H1 (cell line): ENCODE data around the gene EEF2. TPM values are rescaled to one million over a fixed set of nuclear protein-coding genes. Genes with fewer than 3 reads are reported as not detected.

Experiments
- CTCF ChIA-PET: fragments of 300-600 bp; sonication (Branson Sonifier 250); formaldehyde crosslinking; loops from one replicate; lab custom pipeline; 2021; ENCODE audit not compliant: partially characterized antibody; lab: Charles Lee
- POLR2A ChIA-PET: fragments of 300-600 bp; sonication (Branson Sonifier 250); formaldehyde crosslinking; loops from one replicate; lab custom pipeline; 2021; ENCODE audit warnings: inconsistent platforms; ENCODE audit not compliant: partially characterized antibody; lab: Charles Lee
- DNase-seq, 2 experiments: peaks; one replicate each; pipeline versions ENCODE4 v3.0.0 to v3.0.0-alpha.2; 2010 to 2022; ENCODE audit warnings: low spot score in 2 of 2, low read depth in 1 of 2, mixed read lengths in 1 of 2
- FAIRE-seq: peaks from 2 replicates; lab custom pipeline; 2011; peaks lifted over from hg19 to GRCh38; lab: Jason Lieb, UNC
- H2AFZ ChIP-seq: 2 replicates; pipeline ENCODE4 v1.8.1; 2012; ENCODE audit warnings: low read length, inconsistent platforms
- H2AK5ac ChIP-seq: 2 replicates; pipeline ENCODE4 v1.6.1; 2013; ENCODE audit warnings: low read depth, low read length
- H2BK120ac ChIP-seq: replicated peaks from 2 replicates; pipeline ENCODE3; 2013; ENCODE audit warnings: low read depth, low read length, inconsistent platforms
- H2BK12ac ChIP-seq: 2 replicates; pipeline ENCODE4 v1.6.1; 2013; ENCODE audit warnings: low read depth, low read length
- H2BK15ac ChIP-seq: 2 replicates; pipeline ENCODE4 v1.6.1; 2013; ENCODE audit warnings: low read length
- H2BK20ac ChIP-seq: 2 replicates; pipeline ENCODE4 v1.6.1; 2013; ENCODE audit warnings: low read length
- H2BK5ac ChIP-seq: 2 replicates; pipeline ENCODE4 v1.6.1; 2013; ENCODE audit warnings: low read depth, low read length
- H3K14ac ChIP-seq: 2 replicates; pipeline ENCODE4 v1.6.1; 2013; ENCODE audit warnings: inconsistent platforms; ENCODE audit not compliant: insufficient read length
- H3K18ac ChIP-seq: 2 replicates; pipeline ENCODE4 v1.6.1; 2013; ENCODE audit warnings: low read length; ENCODE audit errors: extremely low read depth
- H3K23ac ChIP-seq: 2 replicates; pipeline ENCODE4 v1.6.1; 2013; ENCODE audit warnings: inconsistent platforms; ENCODE audit not compliant: insufficient read length
- H3K23me2 ChIP-seq: 2 replicates; pipeline ENCODE4 v1.6.1; 2013; ENCODE audit warnings: low read depth, low read length
- H3K27ac ChIP-seq: 2 replicates; pipeline ENCODE4 v1.6.1; 2011; ENCODE audit warnings: low read depth, low read length, inconsistent platforms
- H3K27me3 ChIP-seq, 4 experiments: replicated peaks in 1 of 4; 1 replicate in 1 of 4; 2 replicates in 3 of 4; pipeline versions ENCODE4 v1.6.1 to v1.8.1; 2011 to 2013; ENCODE audit warnings: low read length in 3 of 4, mild to moderate bottlenecking in 3 of 4, inconsistent platforms in 2 of 4, mixed read lengths in 2 of 4, moderate library complexity in 1 of 4; ENCODE audit not compliant: control insufficient read depth in 3 of 4, insufficient read depth in 3 of 4; ENCODE audit errors: extremely low read depth in 1 of 4
- H3K36me3 ChIP-seq, 4 experiments: 2 replicates each; pipeline versions ENCODE4 v1.6.1 to v1.8.1; 2011 to 2013; ENCODE audit warnings: mild to moderate bottlenecking in 4 of 4, low read length in 3 of 4, moderate library complexity in 2 of 4, control low read depth in 1 of 4, inconsistent platforms in 1 of 4; ENCODE audit not compliant: insufficient read depth in 4 of 4, control insufficient read depth in 2 of 4
- H3K4ac ChIP-seq: replicated peaks from 2 replicates; pipeline ENCODE3; 2013; ENCODE audit warnings: low read length, low read depth, mixed read lengths, inconsistent platforms; ENCODE audit not compliant: insufficient read length
- H3K4me1 ChIP-seq, 4 experiments: replicated peaks in 1 of 4; 1 replicate in 1 of 4; 2 replicates in 3 of 4; pipeline versions ENCODE4 v1.6.1 to v1.8.1; 2011 to 2013; ENCODE audit warnings: low read length in 3 of 4, inconsistent platforms in 2 of 4, mixed read lengths in 1 of 4; ENCODE audit not compliant: insufficient read depth in 4 of 4, control insufficient read depth in 3 of 4
- H3K4me2 ChIP-seq, 2 experiments: 2 replicates each; pipeline versions ENCODE4 v1.6.1 to v1.8.1; 2011 to 2013; ENCODE audit warnings: low read depth in 2 of 2, low read length in 2 of 2, control low read depth in 1 of 2, inconsistent platforms in 1 of 2, mild to moderate bottlenecking in 1 of 2; ENCODE audit not compliant: insufficient read depth in 1 of 2
- H3K4me3 ChIP-seq, 4 experiments: fragments of 200-600, 300-600 bp in 1 of 4; sonication (generic), shearing (Covaris generic), sonication (Bioruptor Twin) in 1 of 4; 2 replicates each; pipeline versions ENCODE4 v1.5.1 to v1.8.1; 2011 to 2016; ENCODE audit warnings: low read length in 4 of 4, low read depth in 3 of 4, control low read depth in 2 of 4, inconsistent platforms in 2 of 4, mild to moderate bottlenecking in 2 of 4, mixed read lengths in 1 of 4, moderate library complexity in 1 of 4; ENCODE audit not compliant: insufficient read depth in 2 of 4; ENCODE audit errors: extremely low read depth in 1 of 4
- H3K56ac ChIP-seq: replicated peaks from 2 replicates; pipeline ENCODE3; 2013; ENCODE audit warnings: low read depth, mild to moderate bottlenecking, mixed read lengths, low read length, inconsistent platforms; ENCODE audit not compliant: insufficient read length
- H3K79me1 ChIP-seq: 2 replicates; pipeline ENCODE4 v1.6.1; 2013; ENCODE audit warnings: low read depth, low read length, control low read depth
- H3K79me2 ChIP-seq, 2 experiments: 2 replicates each; pipeline versions ENCODE4 v1.6.1 to v1.8.1; 2012 to 2013; ENCODE audit warnings: low read length in 2 of 2, mild to moderate bottlenecking in 2 of 2, inconsistent platforms in 1 of 2; ENCODE audit not compliant: insufficient read depth in 2 of 2, control insufficient read depth in 1 of 2
- H3K9ac ChIP-seq, 4 experiments: replicated peaks in 1 of 4; 1 replicate in 1 of 4; 2 replicates in 3 of 4; pipeline versions ENCODE4 v1.6.1 to v1.8.1; 2011 to 2013; ENCODE audit warnings: low read depth in 3 of 4, low read length in 3 of 4, control low read depth in 2 of 4, mild to moderate bottlenecking in 2 of 4, moderate library complexity in 2 of 4, inconsistent platforms in 1 of 4; ENCODE audit errors: extremely low read depth in 1 of 4
- H3K9me3 ChIP-seq, 2 experiments: 2 replicates each; pipeline versions ENCODE4 v1.6.1 to v1.8.1; 2012 to 2013; ENCODE audit warnings: mild to moderate bottlenecking in 2 of 2, moderate library complexity in 2 of 2, control low read depth in 1 of 2, inconsistent platforms in 1 of 2, low read depth in 1 of 2, low read length in 1 of 2, mixed read lengths in 1 of 2; ENCODE audit not compliant: insufficient read depth in 2 of 2
- H4K20me1 ChIP-seq, 2 experiments: replicated peaks in 1 of 2; 2 replicates each; pipeline versions ENCODE3 to v1.8.1; 2011 to 2013; ENCODE audit warnings: inconsistent platforms in 2 of 2, low read length in 2 of 2, mild to moderate bottlenecking in 1 of 2; ENCODE audit not compliant: insufficient read depth in 2 of 2, control insufficient read depth in 1 of 2
- H4K5ac ChIP-seq: 2 replicates; pipeline ENCODE4 v1.6.1; 2013; ENCODE audit warnings: low read length, low read depth, mixed read lengths, inconsistent platforms; ENCODE audit not compliant: insufficient read length
- H4K8ac ChIP-seq: 2 replicates; pipeline ENCODE4 v1.8.0; 2013; ENCODE audit warnings: mild to moderate bottlenecking, moderate library complexity, low read length, inconsistent platforms; ENCODE audit not compliant: insufficient read depth; ENCODE audit errors: extremely low read depth
- H4K91ac ChIP-seq: replicated peaks from 2 replicates; pipeline ENCODE3; 2013; ENCODE audit warnings: low read length, mixed read lengths, inconsistent platforms; ENCODE audit not compliant: insufficient read length
- CBX8 ChIP-seq: fragments of 300-800, 300-1000 bp; sonication (generic); IDR thresholded peaks from 2 replicates; pipeline ENCODE4 v1.7.1; 2016; ENCODE audit warnings: low read depth, low read length, borderline replicate concordance
- CREB1 ChIP-seq: IDR thresholded peaks from 2 replicates; pipeline ENCODE4 v1.6.1; 2012; ENCODE audit warnings: inconsistent platforms
- EP300 ChIP-seq, 2 experiments: IDR thresholded peaks; 1 replicate in 1 of 2; 2 replicates in 1 of 2; pipeline ENCODE4 v1.6.1; 2011 to 2012; ENCODE audit warnings: low read depth in 2 of 2, low read length in 2 of 2, mild to moderate bottlenecking in 2 of 2, borderline replicate concordance in 1 of 2, inconsistent platforms in 1 of 2, moderate library complexity in 1 of 2
- HDAC6 ChIP-seq: IDR thresholded peaks from one replicate; pipeline ENCODE4 v1.7.1; 2012; ENCODE audit warnings: low read depth, mild to moderate bottlenecking, inconsistent platforms, low read length, moderate library complexity
- NANOG ChIP-seq: IDR thresholded peaks from 2 replicates; pipeline ENCODE4 v1.6.1; 2011; ENCODE audit warnings: low read length, low read depth, mild to moderate bottlenecking, inconsistent platforms; ENCODE audit not compliant: insufficient read depth, poor library complexity, severe bottlenecking
- POU5F1 ChIP-seq: IDR thresholded peaks from 2 replicates; pipeline ENCODE4 v1.6.1; 2011; ENCODE audit warnings: low read depth, mild to moderate bottlenecking, low read length, moderate library complexity
- RBBP5 ChIP-seq: IDR thresholded peaks from 2 replicates; pipeline ENCODE4 v1.7.1; 2012; ENCODE audit warnings: low read depth, mild to moderate bottlenecking, inconsistent platforms, low read length, moderate library complexity, borderline replicate concordance
- RNF2 ChIP-seq: fragments of 200-900, 300-1000 bp; sonication (generic); IDR thresholded peaks from 2 replicates; pipeline ENCODE4 v1.7.1; 2016; ENCODE audit warnings: borderline replicate concordance, low read depth, mild to moderate bottlenecking, antibody characterized with exemption, low read length; ENCODE audit not compliant: poor library complexity, severe bottlenecking; ENCODE audit errors: missing control alignments
- SP2 ChIP-seq: IDR thresholded peaks from 2 replicates; pipeline ENCODE4 v1.6.1; 2012; ENCODE audit warnings: mild to moderate bottlenecking, low read length, inconsistent platforms
- SUZ12 ChIP-seq: fragments of 200-600 bp; sonication (generic); IDR thresholded peaks from 2 replicates; pipeline ENCODE4 v1.6.1; 2012; ENCODE audit warnings: mild to moderate bottlenecking, inconsistent platforms, low read length, moderate library complexity, mixed read lengths
- TCF12 ChIP-seq: IDR thresholded peaks from 2 replicates; pipeline ENCODE4 v1.6.1; 2011; ENCODE audit warnings: low read depth, mild to moderate bottlenecking, low read length
- ZNF274 ChIP-seq: IDR thresholded peaks from 2 replicates; pipeline ENCODE4 v1.7.0; 2012; ENCODE audit warnings: low read length, borderline replicate concordance; ENCODE audit errors: extremely low read depth
- WGBS, 2 experiments: shearing (Covaris generic) in 1 of 2; methylation state at CpG; one replicate each; pipeline versions ENCODE4 v1.1.6 to v1.1.7; 2013 to 2015; ENCODE audit warnings: low lambda C conversion rate in 2 of 2, mixed read lengths in 2 of 2, inconsistent platforms in 1 of 2, low coverage in 1 of 2, missing lambda C conversion rate in 1 of 2; ENCODE audit not compliant: insufficient replicate concordance in 2 of 2, insufficient coverage in 1 of 2, insufficient read length in 1 of 2; ENCODE audit errors: extremely low coverage in 1 of 2, missing lambda C conversion rate in 1 of 2; 5-methylcytosine and 5-hydroxymethylcytosine counted together
- polyA plus RNA-seq, 7 experiments: library from polyadenylated mRNA; depleted of rRNA in 3 of 7; stranded (reverse) in 5 of 7; unstranded in 2 of 7; fragments of >200 nt in 5 of 7; fragments of 200-250 nt in 2 of 7; gene quantifications; 1 replicate in 5 of 7; 2 replicates in 1 of 7; 4 replicates in 1 of 7; pipeline versions ENCODE4 v1.2.1 to v1.2.3, GENCODE V29; 2011 to 2013; ENCODE audit warnings: missing spikeins in 2 of 7, mixed read lengths in 2 of 7
- total RNA-seq: library from RNA; stranded (reverse); fragmentation: NEBNext Ultra II Directional; extraction: Animal tissue kit (Norgen Biotek cat#: 25700); gene quantifications from 2 replicates; pipeline ENCODE4 v1.2.1, GENCODE V29; 2021

EEF2 gene
- total and polyA plus RNA-seq, 2 of the 8 experiments (the other 6 are each of a cell fraction or from before 2014, with no cell fraction given) = 1,554 to 3,380 TPM

GRCh38 chr19:4015705-4016402 is 30.6 kb upstream of the EEF2 start:
- no peak overlapping the region for H3K4me3 ChIP-seq
- no peak overlapping the region for H4K91ac ChIP-seq
- WGBS, 2 experiments = 95% methylated on average over 31 of the region's 37 CpGs; no CpG with 5 or more reads in 1 of the 2 experiments
- H2BK120ac ChIP-seq = no peak overlapping the region
- H3K23me2 ChIP-seq = no peaks in the 10 kb centered on the region; the same call in 1 of the 2 replicates
- H3K9me3 ChIP-seq = no peaks in the 10 kb centered on the region
- H3K79me1 ChIP-seq = peaks cover 19% of the 10 kb centered on the region
- DNase-seq (no peak), FAIRE-seq (no peak)
- H3K4ac ChIP-seq = no peak overlapping the region
- H4K20me1 ChIP-seq = peaks cover 28 to 43% of the 10 kb centered on the region in 2 experiments
- H3K4me2 ChIP-seq = no peak overlapping the region
- no peak overlapping the region for H2BK12ac ChIP-seq
- ChIA-PET CTCF (no interaction called here), POLR2A (interaction anchor here (3.2 kb wide), 1 partner anchor 31 kb away, joined by 13 read pairs; the partner anchor contains the start of gene EEF2)
- no peak overlapping the region for H4K5ac ChIP-seq
- peaks cover 4 to 56% of the 10 kb centered on the region in 2 experiments; a peak in 3 of 4 replicates for H3K79me2 ChIP-seq
- H3K9ac ChIP-seq = no peak overlapping the region
- no peak overlapping the region for H3K56ac ChIP-seq
- no peak overlapping the region for H2BK15ac ChIP-seq
- no peak overlapping the region; the same call in 1 of the 2 replicates for H2BK5ac ChIP-seq
- H2AK5ac ChIP-seq = no peak overlapping the region
- no peak overlapping the region for H3K27ac ChIP-seq
- H4K8ac ChIP-seq = no peak overlapping the region
- no peak overlapping the region for H3K14ac ChIP-seq
- peaks cover 0 to 26% (median 7%) of the 10 kb centered on the region in 4 experiments; a peak in 5 of 8 replicates for H3K36me3 ChIP-seq
- no peaks in the 10 kb centered on the region for H3K27me3 ChIP-seq
- H2BK20ac ChIP-seq = no peak overlapping the region
- H3K23ac ChIP-seq = no peak overlapping the region
- H3K4me1 ChIP-seq = peaks cover 0 to 3% (median 0%) of the 10 kb centered on the region in 4 experiments; a peak in 4 of 7 replicates
- no peak overlapping the region for H3K18ac ChIP-seq
- H2AFZ ChIP-seq = no peak overlapping the region
- TF ChIP-seq SUZ12 = no peak
- TF ChIP-seq CREB1 = no peak
- TF ChIP-seq RBBP5 = no peak
- TF ChIP-seq ZNF274 = no peak
- TF ChIP-seq SP2 = no peak
- no peak for TF ChIP-seq CBX8
- no peak for TF ChIP-seq NANOG
- no peak for TF ChIP-seq POU5F1
- TF ChIP-seq RNF2 = no peak
- TF ChIP-seq EP300 (IDR thresholded peaks at IDR 0.05; ENCODE audit: borderline replicate concordance in 1 of 2, low read depth in 2 of 2, low read length in 2 of 2) = no peak
- no peak for TF ChIP-seq TCF12
- no peak for TF ChIP-seq HDAC6
